HepG2 (cell line): Measurements from ENCODE around the gene RSRC2. TPM values are rescaled to one million over a fixed set of nuclear protein-coding genes. Genes with fewer than 3 reads are reported as not detected.

Source experiments
- FOXO1 ChIP-seq: sonication (generic); formaldehyde crosslinking; IDR thresholded peaks from 2 replicates; pipeline ENCODE4 v1.4.0; 2020; ENCODE audit warnings: missing genetic modification reagents
- HDAC6 ChIP-seq: fragments of 200-600 bp; sonication (generic); IDR thresholded peaks from 2 replicates; pipeline ENCODE4 v1.7.0; 2017; ENCODE audit warnings: mild to moderate bottlenecking, antibody characterized with exemption, low read length, low read depth
- HOXA3 ChIP-seq: sonication (generic); formaldehyde crosslinking; IDR thresholded peaks from 2 replicates; pipeline ENCODE4 v1.5.0; 2020; ENCODE audit warnings: missing genetic modification reagents
- IRF2 ChIP-seq: IDR thresholded peaks from 2 replicates; pipeline ENCODE4 v1.6.1; 2018; ENCODE audit warnings: missing genetic modification reagents, missing compliant biosample characterization
- IRX3 ChIP-seq: sonication (generic); formaldehyde crosslinking; IDR thresholded peaks from 2 replicates; pipeline ENCODE4 v1.8.1; 2023; ENCODE audit warnings: mild to moderate bottlenecking, low read depth, missing genetic modification reagents, borderline replicate concordance
- KAT2B ChIP-seq: fragments of 150-350 bp; IDR thresholded peaks from 2 replicates; pipeline ENCODE4 v1.6.1; 2014; ENCODE audit warnings: low read depth, low read length, borderline replicate concordance
- KLF6 ChIP-seq: IDR thresholded peaks from 2 replicates; pipeline ENCODE4 v1.8.0; 2016; ENCODE audit warnings: missing biosample characterization, missing genetic modification reagents
- MAF1 ChIP-seq: sonication (generic); formaldehyde crosslinking; IDR thresholded peaks from 2 replicates; pipeline ENCODE4 v1.5.0; 2020; ENCODE audit warnings: missing genetic modification reagents, borderline replicate concordance
- NCOR1 ChIP-seq: fragments of 200-600 bp; sonication (generic); IDR thresholded peaks from 2 replicates; pipeline ENCODE4 v1.7.0; 2017; ENCODE audit warnings: antibody characterized with exemption, low read length, borderline replicate concordance
- NKX3-1 ChIP-seq: sonication (generic); formaldehyde crosslinking; IDR thresholded peaks from 2 replicates; pipeline ENCODE4 v1.5.0; 2020; ENCODE audit warnings: missing genetic modification reagents
- POLR2AphosphoS2 ChIP-seq: IDR thresholded peaks from 2 replicates; pipeline ENCODE4 v1.6.1; 2011; ENCODE audit warnings: low read depth, low read length, improper control_type of control experiment
- WIZ ChIP-seq: sonication (generic); formaldehyde crosslinking; IDR thresholded peaks from 2 replicates; pipeline ENCODE4 v1.5.1; 2020; ENCODE audit warnings: mild to moderate bottlenecking, missing genetic modification reagents
- YEATS4 ChIP-seq: sonication (generic); formaldehyde crosslinking; IDR thresholded peaks from 2 replicates; pipeline ENCODE4 v1.4.0; 2020; ENCODE audit warnings: missing genetic modification reagents, borderline replicate concordance
- ZBTB3 ChIP-seq: sonication (generic); formaldehyde crosslinking; IDR thresholded peaks from 2 replicates; pipeline ENCODE4 v1.4.0; 2020; ENCODE audit warnings: low read depth, mild to moderate bottlenecking, moderate library complexity, missing genetic modification reagents, borderline replicate concordance
- ZNF232 ChIP-seq: sonication (generic); formaldehyde crosslinking; IDR thresholded peaks from 2 replicates; pipeline ENCODE4 v1.4.0; 2020; ENCODE audit warnings: missing genetic modification reagents, borderline replicate concordance
- ZNF263 ChIP-seq: sonication (generic); formaldehyde crosslinking; IDR thresholded peaks from 2 replicates; pipeline ENCODE4 v1.4.0; 2020; ENCODE audit warnings: missing genetic modification reagents
- ZNF3 ChIP-seq: IDR thresholded peaks from 2 replicates; pipeline ENCODE4 v1.7.0; 2017; ENCODE audit warnings: inconsistent platforms
- ZNF614 ChIP-seq: IDR thresholded peaks from 2 replicates; pipeline ENCODE4 v1.6.1; 2018; ENCODE audit warnings: missing biosample characterization, missing genetic modification reagents, inconsistent platforms, borderline replicate concordance
- ZNF777 ChIP-seq: sonication (generic); formaldehyde crosslinking; IDR thresholded peaks from 2 replicates; pipeline ENCODE4 v1.4.0; 2020; ENCODE audit warnings: missing genetic modification reagents
- polyA plus RNA-seq, 8 experiments: library from polyadenylated mRNA; depleted of rRNA in 3 of 8; stranded (reverse) in 7 of 8; unstranded in 1 of 8; fragments of >200 nt; fragmentation: Illumina TruSeq in 4 of 8; extraction: Trizol in 4 of 8; gene quantifications; 2 replicates each; pipeline versions ENCODE4 v1.2.1 to v1.2.3, GENCODE V29; 2011 to 2016; ENCODE audit warnings: low read depth in 4 of 8, missing spikeins in 1 of 8, mixed read lengths in 1 of 8; ENCODE audit not compliant: insufficient read depth in 1 of 8
- total RNA-seq, 5 experiments: library from RNA; depleted of rRNA; stranded (reverse); fragments of >200 nt; fragmentation: Illumina TruSeq; extraction: Trizol; gene quantifications; 2 replicates each; pipeline ENCODE4 v1.2.3, GENCODE V29; 2016; ENCODE audit warnings: low read depth in 1 of 5
- TF ChIP-seq, protein P1 (sequence below): sonication (generic); formaldehyde crosslinking; IDR thresholded peaks from 2 replicates; pipeline ENCODE4 v1.4.0; 2020; ENCODE audit warnings: missing genetic modification reagents
- TF ChIP-seq, protein P2 (sequence below): sonication (generic); formaldehyde crosslinking; IDR thresholded peaks from 2 replicates; pipeline ENCODE4 v1.9.0; 2021; ENCODE audit warnings: missing genetic modification reagents, mild to moderate bottlenecking, borderline replicate concordance
- TF ChIP-seq, protein P3 (sequence below): IDR thresholded peaks from 2 replicates; pipeline ENCODE4 v1.6.1; 2016
- TF ChIP-seq, protein P4 (sequence below): sonication (generic); formaldehyde crosslinking; IDR thresholded peaks from 2 replicates; pipeline ENCODE4 v1.4.0; 2020; ENCODE audit warnings: missing genetic modification reagents, borderline replicate concordance

RSRC2 gene
- total and polyA plus RNA-seq, 2 of the 13 experiments (the other 11 are each of a cell fraction or from before 2014, with no cell fraction given): 31.4 to 77.8 TPM

- TF ChIP-seq IRF2 (CRISPR knock-in tag) (peak; percentile 81; the same call in 1 of the 2 replicates), KLF6 (peak; percentile 37; the same call in 1 of the 2 replicates), POLR2AphosphoS2 (peak; percentile 90; the same call in 1 of the 2 replicates), ZNF777 (CRISPR knock-in tag) (no peak), NCOR1 (peak; percentile 43; the same call in 1 of the 2 replicates), WIZ (CRISPR knock-in tag) (no peak), HOXA3 (CRISPR knock-in tag) (peak; percentile 90), KAT2B (no peak), MAF1 (no peak), YEATS4 (CRISPR knock-in tag) (peak; percentile 96), FOXO1 (CRISPR knock-in tag) (no peak; the same call in 1 of the 2 replicates), ZNF3 (CRISPR knock-in tag) (no peak), ZNF614 (CRISPR knock-in tag) (peak; percentile 94), HDAC6 (no peak), NKX3-1 (CRISPR knock-in tag) (peak; percentile 57; the same call in 1 of the 2 replicates), ZNF232 (CRISPR knock-in tag) (peak; percentile 74; the same call in 1 of the 2 replicates), IRX3 (CRISPR knock-in tag) (peak; percentile 46; the same call in 1 of the 2 replicates), ZBTB3 (CRISPR knock-in tag) (no peak), ZNF263 (CRISPR knock-in tag) (no peak)
- TF ChIP-seq, protein P1, sequence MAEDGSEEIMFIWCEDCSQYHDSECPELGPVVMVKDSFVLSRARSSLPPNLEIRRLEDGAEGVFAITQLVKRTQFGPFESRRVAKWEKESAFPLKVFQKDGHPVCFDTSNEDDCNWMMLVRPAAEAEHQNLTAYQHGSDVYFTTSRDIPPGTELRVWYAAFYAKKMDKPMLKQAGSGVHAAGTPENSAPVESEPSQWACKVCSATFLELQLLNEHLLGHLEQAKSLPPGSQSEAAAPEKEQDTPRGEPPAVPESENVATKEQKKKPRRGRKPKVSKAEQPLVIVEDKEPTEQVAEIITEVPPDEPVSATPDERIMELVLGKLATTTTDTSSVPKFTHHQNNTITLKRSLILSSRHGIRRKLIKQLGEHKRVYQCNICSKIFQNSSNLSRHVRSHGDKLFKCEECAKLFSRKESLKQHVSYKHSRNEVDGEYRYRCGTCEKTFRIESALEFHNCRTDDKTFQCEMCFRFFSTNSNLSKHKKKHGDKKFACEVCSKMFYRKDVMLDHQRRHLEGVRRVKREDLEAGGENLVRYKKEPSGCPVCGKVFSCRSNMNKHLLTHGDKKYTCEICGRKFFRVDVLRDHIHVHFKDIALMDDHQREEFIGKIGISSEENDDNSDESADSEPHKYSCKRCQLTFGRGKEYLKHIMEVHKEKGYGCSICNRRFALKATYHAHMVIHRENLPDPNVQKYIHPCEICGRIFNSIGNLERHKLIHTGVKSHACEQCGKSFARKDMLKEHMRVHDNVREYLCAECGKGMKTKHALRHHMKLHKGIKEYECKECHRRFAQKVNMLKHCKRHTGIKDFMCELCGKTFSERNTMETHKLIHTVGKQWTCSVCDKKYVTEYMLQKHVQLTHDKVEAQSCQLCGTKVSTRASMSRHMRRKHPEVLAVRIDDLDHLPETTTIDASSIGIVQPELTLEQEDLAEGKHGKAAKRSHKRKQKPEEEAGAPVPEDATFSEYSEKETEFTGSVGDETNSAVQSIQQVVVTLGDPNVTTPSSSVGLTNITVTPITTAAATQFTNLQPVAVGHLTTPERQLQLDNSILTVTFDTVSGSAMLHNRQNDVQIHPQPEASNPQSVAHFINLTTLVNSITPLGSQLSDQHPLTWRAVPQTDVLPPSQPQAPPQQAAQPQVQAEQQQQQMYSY (CRISPR knock-in tag): peak; percentile 11; the same call in 1 of the 2 replicates
- TF ChIP-seq, protein P2, sequence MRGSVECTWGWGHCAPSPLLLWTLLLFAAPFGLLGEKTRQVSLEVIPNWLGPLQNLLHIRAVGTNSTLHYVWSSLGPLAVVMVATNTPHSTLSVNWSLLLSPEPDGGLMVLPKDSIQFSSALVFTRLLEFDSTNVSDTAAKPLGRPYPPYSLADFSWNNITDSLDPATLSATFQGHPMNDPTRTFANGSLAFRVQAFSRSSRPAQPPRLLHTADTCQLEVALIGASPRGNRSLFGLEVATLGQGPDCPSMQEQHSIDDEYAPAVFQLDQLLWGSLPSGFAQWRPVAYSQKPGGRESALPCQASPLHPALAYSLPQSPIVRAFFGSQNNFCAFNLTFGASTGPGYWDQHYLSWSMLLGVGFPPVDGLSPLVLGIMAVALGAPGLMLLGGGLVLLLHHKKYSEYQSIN (CRISPR knock-in tag): no peak
- TF ChIP-seq, protein P3, sequence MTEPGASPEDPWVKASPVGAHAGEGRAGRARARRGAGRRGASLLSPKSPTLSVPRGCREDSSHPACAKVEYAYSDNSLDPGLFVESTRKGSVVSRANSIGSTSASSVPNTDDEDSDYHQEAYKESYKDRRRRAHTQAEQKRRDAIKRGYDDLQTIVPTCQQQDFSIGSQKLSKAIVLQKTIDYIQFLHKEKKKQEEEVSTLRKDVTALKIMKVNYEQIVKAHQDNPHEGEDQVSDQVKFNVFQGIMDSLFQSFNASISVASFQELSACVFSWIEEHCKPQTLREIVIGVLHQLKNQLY (CRISPR knock-in tag): 0 out of 2 replicates have a peak, but pooled peaks have one; percentile 11
- TF ChIP-seq, protein P4, sequence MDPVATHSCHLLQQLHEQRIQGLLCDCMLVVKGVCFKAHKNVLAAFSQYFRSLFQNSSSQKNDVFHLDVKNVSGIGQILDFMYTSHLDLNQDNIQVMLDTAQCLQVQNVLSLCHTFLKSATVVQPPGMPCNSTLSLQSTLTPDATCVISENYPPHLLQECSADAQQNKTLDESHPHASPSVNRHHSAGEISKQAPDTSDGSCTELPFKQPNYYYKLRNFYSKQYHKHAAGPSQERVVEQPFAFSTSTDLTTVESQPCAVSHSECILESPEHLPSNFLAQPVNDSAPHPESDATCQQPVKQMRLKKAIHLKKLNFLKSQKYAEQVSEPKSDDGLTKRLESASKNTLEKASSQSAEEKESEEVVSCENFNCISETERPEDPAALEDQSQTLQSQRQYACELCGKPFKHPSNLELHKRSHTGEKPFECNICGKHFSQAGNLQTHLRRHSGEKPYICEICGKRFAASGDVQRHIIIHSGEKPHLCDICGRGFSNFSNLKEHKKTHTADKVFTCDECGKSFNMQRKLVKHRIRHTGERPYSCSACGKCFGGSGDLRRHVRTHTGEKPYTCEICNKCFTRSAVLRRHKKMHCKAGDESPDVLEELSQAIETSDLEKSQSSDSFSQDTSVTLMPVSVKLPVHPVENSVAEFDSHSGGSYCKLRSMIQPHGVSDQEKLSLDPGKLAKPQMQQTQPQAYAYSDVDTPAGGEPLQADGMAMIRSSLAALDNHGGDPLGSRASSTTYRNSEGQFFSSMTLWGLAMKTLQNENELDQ (CRISPR knock-in tag): no peak
Observed at GRCh38 chr12:122526683-122527477, at the start of gene RSRC2, which contains the start of gene KNTC1 (continued).
